SK-N-SH treated with all-trans-retinoic acid at 6 μM for 48 hours (cell line): ENCODE measurements around the gene PPFIA4.

ENCODE experiments used
- GLIS3 ChIP-seq: fragments of 250-450 bp; sonication (Bioruptor Pico); IDR thresholded peaks from 2 replicates; pipeline ENCODE4 v1.5.0; 2020; ENCODE audit warnings: mild to moderate bottlenecking, moderate library complexity
- PATZ1 ChIP-seq: fragments of 250-450 bp; sonication (Bioruptor Pico); IDR thresholded peaks from 2 replicates; pipeline ENCODE4 v1.8.0; 2020; ENCODE audit warnings: mild to moderate bottlenecking, moderate library complexity, borderline replicate concordance

GRCh38 chr1:203043830-203044545, 17.7 kb downstream of the PPFIA4 start:
- TF ChIP-seq GLIS3 (CRISPR knock-in tag) (no peak), PATZ1 (CRISPR knock-in tag) (no peak)
